ENCODE data around the gene CAB39.

The CAB39 gene

GRCh38 chr2:230784795-230785194, 72.2 kb downstream of the CAB39 start:
- Histone ChIP-seq H4K20me1 (ENCODE audit: insufficient read depth, low read length) (0 out of 2 replicates have a peak, but pooled peaks cover 8% of the 10 kb centered on the region), H2AFZ (ENCODE audit: low read depth, low read length) (no peak overlapping the region)

GRCh38 chr2:230785346-230785745, 72.7 kb downstream of the CAB39 start:
- Histone ChIP-seq H3K4me2 (ENCODE audit: insufficient read depth, low read length) (no peak overlapping the region), H3K4me1 (ENCODE audit: insufficient read depth, low read length) (no peaks in the 10 kb centered on the region), H3K27ac (ENCODE audit: low read length) (no peak overlapping the region), H3K36me3 (ENCODE audit: insufficient read depth, low read length) (peaks cover 51% of the 10 kb centered on the region), H4K20me1 (ENCODE audit: insufficient read depth, low read length) (0 out of 2 replicates have a peak, but pooled peaks cover 8% of the 10 kb centered on the region), H3K4me3 (ENCODE audit: low read depth in 1 of 2, low read length in 2 of 2) (no peak overlapping the region), H2AFZ (ENCODE audit: low read depth, low read length) (no peak overlapping the region), H3K27me3 (ENCODE audit: insufficient read depth, low read length, poor library complexity) (no peaks in the 10 kb centered on the region), H3K79me2 (ENCODE audit: insufficient read depth, low read length) (peaks cover 65% of the 10 kb centered on the region), H3K9me3 (ENCODE audit: insufficient read depth, low read length, severe bottlenecking) (peaks cover 8% of the 10 kb centered on the region), H3K9ac (ENCODE audit: low read depth, low read length) (no peak overlapping the region)
- no peak for DNase-seq
- ATAC-seq (ENCODE audit: insufficient read depth, low read depth): no peak
- TF ChIP-seq CTCF (IDR thresholded peaks at IDR 0.05; ENCODE audit: borderline replicate concordance, extremely low read depth, low read length, poor library complexity, severe bottlenecking) (no peak), EZH2 (IDR thresholded peaks at IDR 0.05; ENCODE audit: borderline replicate concordance, low read depth, low read length, severe bottlenecking) (no peak)

More at GRCh38 chr2:230784795-230785194, 72.2 kb downstream of the CAB39 start:
- no peaks in the 10 kb centered on the region for H3K4me1 ChIP-seq (ENCODE audit: insufficient read depth, low read length)
- DNase-seq: no peak
- no peak overlapping the region for H3K9ac ChIP-seq (ENCODE audit: low read depth, low read length)
- ATAC-seq (ENCODE audit: insufficient read depth, low read depth): no peak
- no peak overlapping the region for H3K4me2 ChIP-seq (ENCODE audit: insufficient read depth, low read length)
- no peak overlapping the region for H3K27ac ChIP-seq (ENCODE audit: low read length)
- peaks cover 63% of the 10 kb centered on the region for H3K79me2 ChIP-seq (ENCODE audit: insufficient read depth, low read length)
- no peaks in the 10 kb centered on the region for H3K27me3 ChIP-seq (ENCODE audit: insufficient read depth, low read length, poor library complexity)
- H3K9me3 ChIP-seq (ENCODE audit: insufficient read depth, low read length, severe bottlenecking): peaks cover 8% of the 10 kb centered on the region
- no peak overlapping the region for H3K4me3 ChIP-seq (ENCODE audit: low read depth in 1 of 2, low read length in 2 of 2)
- peaks cover 45% of the 10 kb centered on the region for H3K36me3 ChIP-seq (ENCODE audit: insufficient read depth, low read length)
- TF ChIP-seq CTCF (IDR thresholded peaks at IDR 0.05; ENCODE audit: borderline replicate concordance, extremely low read depth, low read length, poor library complexity, severe bottlenecking) (no peak), EZH2 (IDR thresholded peaks at IDR 0.05; ENCODE audit: borderline replicate concordance, low read depth, low read length, severe bottlenecking) (no peak)

GRCh38 chr2:230787101-230787500, 74.5 kb downstream of the CAB39 start:
- Histone ChIP-seq H3K27ac (ENCODE audit: low read length) (no peak overlapping the region), H3K4me1 (ENCODE audit: insufficient read depth, low read length) (no peaks in the 10 kb centered on the region), H3K36me3 (ENCODE audit: insufficient read depth, low read length) (peaks cover 68% of the 10 kb centered on the region), H3K9me3 (ENCODE audit: insufficient read depth, low read length, severe bottlenecking) (peaks cover 8% of the 10 kb centered on the region), H3K79me2 (ENCODE audit: insufficient read depth, low read length) (peaks cover 51% of the 10 kb centered on the region), H3K9ac (ENCODE audit: low read depth, low read length) (no peak overlapping the region), H2AFZ (ENCODE audit: low read depth, low read length) (no peak overlapping the region), H3K27me3 (ENCODE audit: insufficient read depth, low read length, poor library complexity) (no peaks in the 10 kb centered on the region), H4K20me1 (ENCODE audit: insufficient read depth, low read length) (0 out of 2 replicates have a peak, but pooled peaks cover 4% of the 10 kb centered on the region), H3K4me3 (ENCODE audit: low read depth in 1 of 2, low read length in 2 of 2) (no peak overlapping the region), H3K4me2 (ENCODE audit: insufficient read depth, low read length) (no peak overlapping the region)
- ATAC-seq (ENCODE audit: insufficient read depth, low read depth) (no peak), DNase-seq (no peak)
- TF ChIP-seq EZH2 (IDR thresholded peaks at IDR 0.05; ENCODE audit: borderline replicate concordance, low read depth, low read length, severe bottlenecking) (no peak), CTCF (IDR thresholded peaks at IDR 0.05; ENCODE audit: borderline replicate concordance, extremely low read depth, low read length, poor library complexity, severe bottlenecking) (no peak)
